IPS DF 19.7 (cell line): ENCODE measurements around the gene NRAS.
"Not testable (repeated sequence)": the region's sequence is repeated elsewhere in the genome, so short reads cannot be mapped to it uniquely, and the experiment has no call there.

Experiments
- DNase-seq: peaks from one replicate; pipeline ENCODE4 v3.0.0-alpha.2; 2013; ENCODE audit warnings: low read depth, low spot score

Gene NRAS

DNA sequence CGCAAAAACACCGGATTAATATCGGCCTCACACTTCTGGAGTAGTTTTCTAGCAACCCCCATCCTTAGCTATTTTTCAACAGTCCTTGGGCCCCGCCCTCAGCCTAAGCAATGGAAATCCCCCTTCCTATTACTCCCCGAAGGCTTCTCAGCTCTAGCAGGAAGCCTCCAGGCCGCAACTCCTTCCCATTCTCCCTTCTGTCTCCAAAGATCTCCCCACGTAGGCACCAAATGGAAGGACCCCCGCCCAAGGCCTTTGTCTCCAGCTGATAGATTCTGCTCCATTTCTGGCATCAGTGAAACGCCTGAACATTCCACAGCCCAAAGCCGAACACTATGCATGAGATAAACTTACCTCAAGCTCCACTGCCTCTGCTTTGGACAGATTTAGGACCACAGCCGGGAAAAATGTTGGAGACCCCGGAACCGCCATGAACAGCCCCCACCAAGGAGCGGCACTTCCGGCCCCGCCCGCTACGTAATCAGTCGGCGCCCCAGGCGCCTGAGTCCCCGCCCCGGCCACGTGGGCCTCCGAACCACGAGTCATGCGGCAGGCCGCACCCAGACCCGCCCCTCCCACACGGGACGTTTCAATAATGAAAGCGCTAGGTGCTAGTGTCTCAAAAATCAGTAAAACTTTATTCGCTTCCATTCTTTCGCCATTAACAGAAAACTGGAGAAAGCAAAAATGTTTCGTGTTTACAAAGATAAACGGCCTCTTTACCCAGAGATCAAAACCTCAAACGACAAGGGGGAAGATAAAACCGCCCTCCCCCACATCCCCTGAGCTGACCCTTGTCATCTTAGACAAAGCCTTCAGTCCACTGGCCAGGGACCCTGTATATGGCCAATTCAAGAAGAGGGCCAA, at the start of gene NRAS:
Gene NRAS, minus strand, starts transcription at position 468 of the 867 bp plus-strand sequence. CDS start 611 bp downstream, outside the sequence.
- DNase-seq, result peak; percentile 47

DNA sequence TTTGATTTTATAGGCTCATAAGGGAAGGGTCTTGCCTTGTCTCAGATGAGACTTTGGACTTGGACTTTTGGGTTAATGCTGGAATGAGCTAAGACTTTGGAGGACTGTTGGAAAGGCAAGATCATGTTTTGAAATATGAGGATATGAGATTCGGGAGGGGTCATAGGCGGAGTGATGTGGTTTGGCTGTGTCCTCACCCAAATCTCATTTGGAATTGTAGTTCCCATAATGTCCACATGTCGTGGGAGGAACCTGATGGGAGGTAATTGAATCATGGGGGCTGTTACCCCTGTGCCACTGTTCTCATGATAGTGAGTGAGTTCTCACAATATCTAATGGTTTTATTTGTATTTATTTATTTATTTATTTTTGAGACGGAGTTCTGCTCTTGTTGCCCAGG, 48.1 kb upstream of the NRAS start:
- no peak for DNase-seq

- DNase-seq, result no peak
These were observed 41.8 kb upstream of the NRAS start for GRCh38 chr1:114758256-114758832.

DNA sequence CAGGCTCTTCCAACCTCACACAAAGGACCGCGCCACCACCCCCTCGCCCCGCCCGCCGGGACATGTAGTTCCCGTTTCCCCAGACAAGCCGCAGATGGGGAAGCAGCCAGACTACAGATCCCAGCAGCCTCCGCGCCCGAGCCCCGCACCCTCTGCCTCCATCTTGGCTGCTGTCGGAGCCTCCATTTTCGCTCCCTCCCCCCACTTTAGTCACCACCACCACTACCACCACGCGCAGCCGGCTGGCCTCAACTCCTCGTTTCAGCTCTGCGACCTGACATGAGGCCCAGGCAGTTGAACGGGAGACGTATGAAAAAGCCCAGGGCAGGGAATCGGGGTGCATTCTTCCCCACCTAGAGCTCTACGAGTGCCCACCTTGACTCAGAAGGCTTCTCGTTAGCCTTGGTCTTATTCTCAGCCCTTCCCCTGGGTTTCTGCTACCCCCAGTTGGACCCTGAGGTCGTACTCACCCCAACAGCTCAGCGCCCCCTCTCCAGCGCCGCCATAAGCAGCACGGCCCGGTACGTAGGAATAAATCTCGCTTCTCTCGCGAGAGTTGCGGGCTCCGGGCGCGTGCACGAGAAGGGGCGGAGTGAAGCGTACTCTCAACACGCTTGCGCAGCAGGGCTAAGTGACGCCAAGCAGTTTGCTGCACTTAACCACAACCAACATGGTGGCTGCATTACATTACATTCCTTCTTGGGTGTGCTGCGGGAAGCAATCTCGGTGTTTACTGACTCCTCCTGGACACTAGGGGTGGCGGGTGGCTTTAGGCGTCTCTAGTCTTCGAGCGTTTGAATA, 41.1 kb upstream of the NRAS start, which contains the start of gene CSDE1:
Gene CSDE1, minus strand, starts transcription at position 530 of the 801 bp plus-strand sequence. CDS start 18,094 bp downstream, outside the sequence.
- DNase-seq, result peak; percentile 96

DNA sequence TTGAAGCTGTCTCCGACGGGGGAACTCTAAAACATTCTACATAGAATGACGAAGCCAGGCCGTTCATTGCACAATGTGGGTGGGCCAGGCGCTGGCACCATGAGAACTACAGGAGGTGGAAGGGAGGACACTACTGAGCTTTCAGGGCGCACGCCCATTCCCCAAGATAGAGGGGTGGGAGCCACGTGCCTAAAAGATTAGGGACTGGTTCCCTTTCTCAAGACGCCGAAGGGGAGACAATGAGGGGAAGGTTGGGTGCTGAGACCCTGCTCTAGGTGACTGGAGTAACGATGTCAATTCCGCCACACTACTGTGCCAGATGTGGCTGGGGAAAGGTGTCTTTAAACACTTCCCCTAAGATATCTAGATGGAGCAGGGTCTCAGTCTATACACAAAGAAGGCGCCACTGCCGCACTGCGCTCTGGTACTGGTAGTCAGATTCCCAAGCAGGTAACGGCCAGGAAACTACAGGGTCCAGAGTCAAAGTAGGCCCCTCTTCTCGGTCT, 40.4 kb upstream of the NRAS start:
- DNase-seq, result no peak

- DNase-seq, result no peak
These were observed 39.7 kb upstream of the NRAS start for GRCh38 chr1:114756009-114756892.

DNA sequence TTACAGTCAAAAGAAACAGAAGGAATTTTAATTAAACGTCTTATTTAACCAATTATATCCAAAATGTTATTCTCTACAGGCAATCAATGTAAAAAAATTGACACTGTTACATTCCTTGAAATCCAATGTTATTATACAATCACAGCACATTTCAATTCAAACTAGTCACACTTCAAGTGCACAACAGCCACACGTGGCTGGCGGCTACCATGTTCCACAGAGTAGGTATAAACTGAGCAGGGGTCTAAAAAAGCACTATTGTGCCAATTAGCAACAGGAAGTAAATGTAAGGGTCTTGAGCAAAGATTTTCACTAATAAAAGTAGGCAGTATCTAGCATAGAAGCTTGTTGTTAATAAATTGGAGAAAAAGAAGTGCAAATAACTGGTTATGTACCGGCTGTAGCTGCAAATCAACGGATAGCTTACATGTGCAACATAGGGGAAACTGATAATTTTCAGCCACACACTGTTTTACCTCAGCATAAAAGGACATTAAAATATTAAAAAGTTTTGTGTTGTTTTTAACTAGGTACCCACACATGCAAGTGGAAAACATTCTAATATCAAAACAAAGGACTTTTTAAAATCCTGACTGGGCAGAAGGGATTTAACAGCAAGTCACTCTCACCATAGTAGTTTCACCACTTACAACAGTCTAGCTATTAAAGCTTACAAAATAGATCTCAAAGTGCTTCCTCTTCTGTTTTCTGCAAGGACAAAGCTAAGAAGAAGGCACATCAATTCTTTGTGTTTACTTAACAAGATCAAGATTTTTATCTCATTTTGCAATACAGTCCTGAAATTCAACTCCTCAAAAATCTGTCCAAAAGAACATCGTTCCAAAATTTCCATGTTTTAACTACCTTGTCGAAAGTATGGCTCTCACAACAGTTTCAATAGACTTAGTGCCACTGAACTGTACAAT, 38.7 kb upstream of the NRAS start:
- no peak for DNase-seq

DNA sequence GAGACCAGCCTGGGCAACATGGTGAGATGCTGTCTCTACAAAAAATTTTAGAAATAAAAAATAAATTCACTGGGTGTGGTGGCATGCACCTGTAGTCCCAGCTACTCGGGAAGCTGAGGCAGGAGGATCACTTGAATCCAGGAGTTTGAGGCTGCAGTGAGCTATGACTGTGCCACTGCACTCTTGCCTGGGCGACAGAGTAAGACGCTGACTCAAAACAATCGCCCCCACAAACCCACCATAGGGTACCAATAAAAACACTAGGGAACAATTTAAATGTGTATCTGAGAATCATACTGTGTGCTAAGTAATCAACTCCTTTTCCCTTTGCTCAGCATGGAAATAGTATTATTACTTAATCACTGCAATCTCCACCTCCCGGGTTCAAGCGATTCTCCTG, 37.1 kb upstream of the NRAS start:
- DNase-seq, result not testable (repeated sequence)

- no peak for DNase-seq
These were observed 36.6 kb upstream of the NRAS start for GRCh38 chr1:114753143-114753542.

DNA sequence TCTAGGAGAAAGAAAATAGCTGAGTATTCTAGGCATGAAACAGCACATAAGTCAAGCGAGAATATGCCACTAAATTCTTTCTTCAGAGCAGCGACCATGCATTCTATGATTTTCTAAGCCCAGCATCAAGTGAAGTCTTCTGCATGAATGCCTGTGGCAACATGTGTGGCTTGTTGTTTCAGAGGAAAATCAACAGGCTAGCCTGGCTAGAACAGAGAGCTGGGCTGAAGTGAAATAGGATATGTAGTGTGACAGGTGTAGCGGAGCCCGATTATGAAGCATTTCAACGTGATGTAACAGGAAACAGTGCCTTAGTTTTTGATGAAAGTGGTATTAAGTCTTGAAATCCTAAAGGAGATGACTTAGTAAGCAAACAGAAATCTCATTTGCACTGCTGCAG, 34.2 kb upstream of the NRAS start:
- no peak for DNase-seq

GRCh38 chr1:114749835-114750234, 33.3 kb upstream of the NRAS start:
- DNase-seq, result no peak

GRCh38 chr1:114746450-114747121, 30.0 kb upstream of the NRAS start:
- no peak for DNase-seq

GRCh38 chr1:114745291-114745690, 28.7 kb upstream of the NRAS start:
- no peak for DNase-seq

DNA sequence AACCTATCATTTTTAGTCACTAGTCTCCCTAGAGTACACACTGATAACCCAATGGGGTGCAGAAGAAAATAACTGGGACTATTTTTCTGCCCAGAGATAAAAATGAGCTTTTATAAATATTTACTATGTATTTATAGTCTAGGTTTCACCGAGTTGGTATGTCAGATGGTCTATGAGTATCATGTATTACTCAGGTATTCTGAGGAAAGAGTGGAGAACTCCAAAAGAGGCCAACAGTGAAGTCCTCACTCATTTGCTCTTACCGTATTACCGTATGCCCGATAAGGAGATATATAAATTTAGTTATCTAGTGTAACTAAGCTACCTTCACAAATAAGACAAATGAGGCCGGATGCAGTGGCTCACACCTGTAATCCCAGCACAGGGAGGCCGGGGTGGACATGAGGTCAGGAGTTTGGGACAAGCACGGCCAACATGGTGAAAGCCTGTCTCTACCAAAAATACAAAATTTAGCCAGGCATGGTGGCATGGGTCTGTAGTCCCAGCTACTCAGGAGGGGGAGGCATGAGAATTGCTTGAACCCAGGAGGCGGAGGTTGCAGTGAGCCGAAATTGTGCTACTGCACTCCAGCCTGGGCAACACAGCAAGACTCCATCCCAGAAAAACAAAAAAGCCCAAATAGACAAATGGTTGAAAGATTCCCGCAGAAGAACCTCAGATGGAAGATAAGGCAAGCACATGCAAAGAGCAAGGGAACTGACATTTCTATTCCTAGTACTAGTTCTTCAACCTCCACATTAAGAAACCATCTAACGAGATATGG, 25.6 kb upstream of the NRAS start:
- no peak for DNase-seq

DNA sequence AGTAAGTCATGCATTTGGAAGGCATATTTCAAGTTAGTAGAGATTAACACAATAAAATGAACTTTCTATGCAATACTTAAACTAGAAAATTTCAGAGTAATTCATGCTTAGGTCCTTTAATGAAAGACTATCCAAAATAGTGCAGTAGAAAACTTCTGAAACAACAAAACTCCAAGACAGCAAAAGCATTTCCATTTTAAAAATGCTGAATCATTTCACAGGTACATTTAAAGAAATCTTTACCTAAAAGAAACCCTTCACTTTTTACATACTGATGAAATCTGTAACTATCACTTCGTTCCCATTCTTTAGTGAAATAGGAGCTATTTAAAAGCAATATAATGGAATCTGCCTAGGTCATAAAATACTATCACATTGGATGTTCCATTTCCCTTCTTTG, 23.8 kb upstream of the NRAS start:
- no peak for DNase-seq

- DNase-seq, result no peak
These were observed 20.8 kb upstream of the NRAS start for GRCh38 chr1:114737314-114737849.

GRCh38 chr1:114735479-114735878, 18.9 kb upstream of the NRAS start:
- no peak for DNase-seq

DNA sequence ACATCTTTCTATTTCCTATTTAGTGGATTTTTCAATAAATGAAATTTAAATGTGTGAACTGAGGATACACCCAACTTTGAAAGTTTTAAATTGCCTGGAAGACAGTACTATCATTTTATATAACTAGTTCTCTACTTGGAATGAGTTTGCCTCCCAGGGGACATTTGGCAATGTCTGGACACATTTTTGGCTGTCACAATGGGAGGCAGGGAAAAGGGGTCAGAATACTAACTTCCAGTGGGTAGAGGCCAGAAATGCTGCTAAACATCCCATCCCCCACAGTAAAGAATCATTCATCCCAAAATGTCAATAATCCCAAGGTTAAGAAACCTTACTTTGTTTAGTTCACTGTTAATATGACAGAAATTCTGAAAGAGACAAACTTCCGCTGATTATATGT, 13.2 kb upstream of the NRAS start:
- DNase-seq, result no peak
